Adrenal gland (tissue), 12 donors: ENCODE data around the gene CORT. TPM values are rescaled to one million over a fixed set of nuclear protein-coding genes. Genes with fewer than 3 reads are reported as not detected.
"Not testable (repeated sequence)": the region's sequence is repeated elsewhere in the genome, so short reads cannot be mapped to it uniquely, and the experiment has no call there.

Experiments used
- DNase-seq, 7 donors: peaks; one replicate each; pipeline ENCODE4 v3.0.0-alpha.2; 2019 to 2020
- H3K27ac ChIP-seq, 5 donors: fragments of 200-600 bp; sonication (generic) in 4 of 5; 1 replicate in 3 of 5; 2 replicates in 2 of 5; pipeline versions ENCODE4 v1.5.1 to v1.8.0; 2016 to 2020; ENCODE audit warnings: mild to moderate bottlenecking in 1 of 5
- H3K27me3 ChIP-seq: fragments of 200-600 bp; 2 replicates; pipeline ENCODE4 v1.8.0; 2021
- H3K36me3 ChIP-seq, 2 donors: fragments of 200-600 bp; replicated peaks in 1 of 2; 1 replicate in 1 of 2; 2 replicates in 1 of 2; pipeline versions ENCODE4 v1.5.1 to v1.8.0; 2018 to 2022
- H3K4me1 ChIP-seq, 2 donors: fragments of 200-600 bp; replicated peaks in 1 of 2; 1 replicate in 1 of 2; 2 replicates in 1 of 2; pipeline versions ENCODE4 v1.5.1 to v1.8.0; 2018 to 2021
- H3K4me3 ChIP-seq, 4 donors: fragments of 200-600 bp; sonication (generic) in 3 of 4; one replicate each; pipeline ENCODE4 v1.5.1; 2016 to 2018
- H3K9me3 ChIP-seq, 3 donors: fragments of 200-600 bp; sonication (generic) in 1 of 3; replicated peaks in 1 of 3; 1 replicate in 2 of 3; 2 replicates in 1 of 3; pipeline versions ENCODE4 v1.5.1 to v1.8.0; 2016 to 2021
- CTCF ChIP-seq, 6 experiments: fragments of 450-650 bp in 4 of 6; fragments of 200-600 bp in 2 of 6; sonication (generic) in 1 of 6; IDR thresholded peaks; 1 replicate in 5 of 6; 2 replicates in 1 of 6; pipeline versions ENCODE4 v1.5.1 to v1.8.0; 2016 to 2021; ENCODE audit warnings: antibody characterized with exemption in 6 of 6, mild to moderate bottlenecking in 2 of 6, moderate library complexity in 1 of 6
- POLR2A ChIP-seq, 2 donors: fragments of 450-650 bp; IDR thresholded peaks; one replicate each; pipeline ENCODE4 v1.6.1; 2017; ENCODE audit warnings: antibody characterized with exemption in 2 of 2, mild to moderate bottlenecking in 2 of 2, moderate library complexity in 1 of 2
- WGBS, 4 donors: extraction: QIAGEN DNeasy Blood & Tissue Kit in 2 of 4; methylation state at CpG; one replicate each; pipeline versions ENCODE4 v1.1.5 to v1.1.7; 2013 to 2017; 5-methylcytosine and 5-hydroxymethylcytosine counted together
- intact Hi-C, 2 donors: fragments of 100-400 bp; cut with DNase I; formaldehyde crosslinking; loops; one replicate each; pipeline versions ENCODE4 v1.14.1 to v1.15.0; 2022 to 2023
- polyA plus RNA-seq, 3 donors: library from polyadenylated mRNA; stranded (reverse); fragments of 200-250 nt in 2 of 3; fragments of 350-450 nt in 1 of 3; fragmentation: Illumina TruSeq in 1 of 3; extraction: RNeasy Lipid Tissue Mini Kit (QIAGEN cat#74804) in 1 of 3; gene quantifications; one replicate each; pipeline ENCODE4 v1.2.3, GENCODE V29; 2013 to 2014
- total RNA-seq, 9 donors: library from RNA; depleted of rRNA in 4 of 9; stranded (reverse); fragments of >200 nt in 4 of 9; fragments of 120-200 nt in 1 of 9; fragmentation: NEBNext Ultra II Directional in 1 of 9; extraction: Animal tissue kit (Norgen Biotek cat#: 25700) in 1 of 9; gene quantifications; one replicate each; pipeline versions ENCODE4 v1.1.0 to v1.2.4, GENCODE V29; 2013 to 2023
- donor health status: healthy with polysubstance abuse.
- donor health status: Bipolar disorder and iron deficiency.
- donor health status: DM: yes; HTN: yes; CAD: no.
- donor health status: DM: no; HTN: no; CAD: no.
- donor health status: DM: no; HTN: no; CAD: no.
- donor health status: DM: yes; HTN: yes; CAD: no.

CORT gene
- total and polyA plus RNA-seq, 12 donors = 0.44 to 1.4 (median 0.51) TPM; not detected in 6

- intact Hi-C loops = no loop called here
- Histone ChIP-seq H3K4me3 (no peak overlapping the region), H3K4me1 (no peaks in the 10 kb centered on the region), H3K27me3 (no peaks in the 10 kb centered on the region), H3K36me3 (peaks cover 0 to 90% of the 10 kb centered on the region in 2 donors), H3K27ac (peak overlapping the region in 2 of 5 donors; percentile 15 to 81), H3K9me3 (no peaks in the 10 kb centered on the region)
- DNase-seq = peak in 4 of 7 donors; percentile 34 to 43 (median 38)
- WGBS, 4 donors = 69 to 82% (median 77%) methylated on average over 6 of the region's 6 CpGs
- no peak for TF ChIP-seq POLR2A (IDR thresholded peaks at IDR 0.05)
- TF ChIP-seq CTCF (IDR thresholded peaks at IDR 0.05) = no peak
Measured at GRCh38 chr1:10415211-10415930, 34.5 kb upstream of the CORT start.

- H3K27me3 ChIP-seq, H3K4me3 ChIP-seq, H3K4me1 ChIP-seq, H3K9me3 ChIP-seq, DNase-seq, intact Hi-C loops: not testable (repeated sequence)
- peaks cover 0 to 92% of the 10 kb centered on the region in 2 donors for H3K36me3 ChIP-seq
- H3K27ac ChIP-seq = peak overlapping the region in 2 of 5 donors; percentile 15 to 81
- WGBS, 4 donors = 93 to 98% (median 95%) methylated on average over 1 of the region's 1 CpG
Measured at GRCh38 chr1:10415967-10416366, 33.9 kb upstream of the CORT start.

- H3K4me3 ChIP-seq, DNase-seq, H3K27ac ChIP-seq, H3K9me3 ChIP-seq, intact Hi-C loops, H3K4me1 ChIP-seq, H3K27me3 ChIP-seq: not testable (repeated sequence)
- peaks cover 0 to 69% of the 10 kb centered on the region in 2 donors for H3K36me3 ChIP-seq
- WGBS, 4 donors = 92 to 96% (median 95%) methylated on average over 8 of the region's 8 CpGs
Measured at GRCh38 chr1:10418741-10419140, 31.1 kb upstream of the CORT start.

GRCh38 chr1:10419351-10419750, 30.5 kb upstream of the CORT start:
- TF ChIP-seq CTCF (IDR thresholded peaks at IDR 0.05) (no peak), POLR2A (IDR thresholded peaks at IDR 0.05) (no peak)
- Histone ChIP-seq H3K9me3 (no peaks in the 10 kb centered on the region), H3K27me3 (no peaks in the 10 kb centered on the region), H3K4me3 (no peak overlapping the region), H3K36me3 (peaks cover 0 to 63% of the 10 kb centered on the region in 2 donors), H3K4me1 (no peaks in the 10 kb centered on the region), H3K27ac (no peak overlapping the region)
- WGBS, 4 donors = 87 to 95% (median 89%) methylated on average over 8 to 15 of the region's 15 CpGs
- intact Hi-C loops = no loop called here
- DNase-seq = no peak

- Histone ChIP-seq H3K9me3 (no peaks in the 10 kb centered on the region), H3K27me3 (no peaks in the 10 kb centered on the region), H3K4me1 (no peaks in the 10 kb centered on the region), H3K27ac (no peak overlapping the region), H3K4me3 (no peak overlapping the region), H3K36me3 (peaks cover 0 to 48% of the 10 kb centered on the region in 2 donors)
- TF ChIP-seq CTCF (IDR thresholded peaks at IDR 0.05) (no peak), POLR2A (IDR thresholded peaks at IDR 0.05) (no peak)
- intact Hi-C loops = loop anchor here in 1 of 2 donors (5.0 kb wide), 1 partner anchor 44 kb away; no protein-coding TSS in a partner anchor
- DNase-seq = no peak
- 91 to 97% (median 97%) methylated on average over 5 of the region's 5 CpGs for WGBS, 4 donors
Measured at GRCh38 chr1:10421637-10422036, 28.2 kb upstream of the CORT start.
